ENCODE measurements around the gene LCMT2. TPM values are rescaled to one million over a fixed set of nuclear protein-coding genes. Genes with fewer than 3 reads are reported as not detected.

The LCMT2 gene
- polyA plus RNA-seq, 1 donor (not counting 4 experiments of a cell fraction or from before 2014, with no cell fraction given) = 14.0 TPM

DNA sequence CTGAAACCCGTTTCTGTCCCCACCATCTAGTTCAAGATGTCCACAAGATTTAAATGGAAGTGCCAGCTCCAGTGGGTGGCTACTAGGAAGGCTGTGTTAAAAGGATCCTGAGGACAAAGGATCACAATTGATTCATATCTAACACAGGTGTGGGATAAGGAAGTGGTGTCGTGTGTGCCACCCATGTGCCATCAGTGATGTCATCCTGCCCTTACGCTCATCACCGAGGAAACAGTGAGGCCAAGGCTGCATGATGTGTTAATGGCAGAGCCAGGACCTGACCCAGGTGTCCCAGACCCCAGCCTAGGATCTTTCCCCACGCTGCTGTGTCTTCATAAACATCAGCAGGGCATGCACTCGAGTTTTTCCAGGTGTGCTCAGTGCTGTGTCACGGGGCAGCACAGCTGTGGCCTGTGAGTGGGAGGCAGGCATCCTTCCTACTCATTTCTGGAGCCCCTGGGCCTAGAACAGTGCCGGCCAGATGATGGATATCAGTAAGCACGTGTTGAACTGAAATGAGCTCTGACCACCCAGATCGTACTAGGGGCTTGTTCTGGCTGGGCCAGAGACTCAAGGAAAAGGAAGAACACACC is 53.0 kb downstream of the LCMT2 start:
- FAIRE-seq = no peak
- Histone ChIP-seq H3K9me3 (ENCODE audit: control insufficient read depth, low read depth, low read length) (no peaks in the 10 kb centered on the region), H3K79me2 (ENCODE audit: control insufficient read depth, insufficient read depth, low read length) (no peaks in the 10 kb centered on the region), H3K9me1 (ENCODE audit: control insufficient read depth, extremely low read depth, insufficient read depth, low read length) (no peaks in the 10 kb centered on the region), H3K4me3 (ENCODE audit: control insufficient read depth in 2 of 3, extremely low read depth in 1 of 3, insufficient read depth in 2 of 3, low read depth in 1 of 3, low read length in 3 of 3) (no peak overlapping the region), H3K4me1 (ENCODE audit: control insufficient read depth, extremely low read depth, insufficient read depth, low read length) (no peaks in the 10 kb centered on the region), H2AFZ (ENCODE audit: control insufficient read depth, low read length) (no peak overlapping the region), H3K36me3 (ENCODE audit: control insufficient read depth in 2 of 2, extremely low read depth in 1 of 2, insufficient read depth in 2 of 2, low read length in 2 of 2) (no peaks in the 10 kb centered on the region), H3K9ac (ENCODE audit: control insufficient read depth, extremely low read depth, insufficient read depth, low read length) (no peak overlapping the region), H3K4me2 (ENCODE audit: control insufficient read depth, extremely low read depth, insufficient read depth, low read depth, low read length) (no peak overlapping the region), H3K27me3 (ENCODE audit: control insufficient read depth, extremely low read depth, insufficient read depth, low read length) (peaks cover 16% of the 10 kb centered on the region), H4K20me1 (ENCODE audit: control insufficient read depth, extremely low read depth, insufficient read depth, low read length) (no peaks in the 10 kb centered on the region), H3K27ac (ENCODE audit: control insufficient read depth, insufficient read depth, low read length) (no peak overlapping the region)
- no peak for DNase-seq (ENCODE audit: low read depth, low spot score)
- TF ChIP-seq, protein P1, sequence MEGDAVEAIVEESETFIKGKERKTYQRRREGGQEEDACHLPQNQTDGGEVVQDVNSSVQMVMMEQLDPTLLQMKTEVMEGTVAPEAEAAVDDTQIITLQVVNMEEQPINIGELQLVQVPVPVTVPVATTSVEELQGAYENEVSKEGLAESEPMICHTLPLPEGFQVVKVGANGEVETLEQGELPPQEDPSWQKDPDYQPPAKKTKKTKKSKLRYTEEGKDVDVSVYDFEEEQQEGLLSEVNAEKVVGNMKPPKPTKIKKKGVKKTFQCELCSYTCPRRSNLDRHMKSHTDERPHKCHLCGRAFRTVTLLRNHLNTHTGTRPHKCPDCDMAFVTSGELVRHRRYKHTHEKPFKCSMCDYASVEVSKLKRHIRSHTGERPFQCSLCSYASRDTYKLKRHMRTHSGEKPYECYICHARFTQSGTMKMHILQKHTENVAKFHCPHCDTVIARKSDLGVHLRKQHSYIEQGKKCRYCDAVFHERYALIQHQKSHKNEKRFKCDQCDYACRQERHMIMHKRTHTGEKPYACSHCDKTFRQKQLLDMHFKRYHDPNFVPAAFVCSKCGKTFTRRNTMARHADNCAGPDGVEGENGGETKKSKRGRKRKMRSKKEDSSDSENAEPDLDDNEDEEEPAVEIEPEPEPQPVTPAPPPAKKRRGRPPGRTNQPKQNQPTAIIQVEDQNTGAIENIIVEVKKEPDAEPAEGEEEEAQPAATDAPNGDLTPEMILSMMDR (optimal IDR thresholded peaks at IDR 0.05 in 1 of 3, IDR thresholded peaks at IDR 0.05 in 1 of 3, conservative IDR thresholded peaks at IDR 0.05 in 1 of 3; ENCODE audit: extremely low read depth in 1 of 3, insufficient read depth in 2 of 3, low read length in 3 of 3) = no peak
- no peak for TF ChIP-seq EZH2 (IDR thresholded peaks at IDR 0.05; ENCODE audit: low read length)
- dilution Hi-C loops (cut with MboI; ENCODE audit: extremely low pct_ligation_motif_present, low sequenced_read_pairs) = no loop called here

DNA sequence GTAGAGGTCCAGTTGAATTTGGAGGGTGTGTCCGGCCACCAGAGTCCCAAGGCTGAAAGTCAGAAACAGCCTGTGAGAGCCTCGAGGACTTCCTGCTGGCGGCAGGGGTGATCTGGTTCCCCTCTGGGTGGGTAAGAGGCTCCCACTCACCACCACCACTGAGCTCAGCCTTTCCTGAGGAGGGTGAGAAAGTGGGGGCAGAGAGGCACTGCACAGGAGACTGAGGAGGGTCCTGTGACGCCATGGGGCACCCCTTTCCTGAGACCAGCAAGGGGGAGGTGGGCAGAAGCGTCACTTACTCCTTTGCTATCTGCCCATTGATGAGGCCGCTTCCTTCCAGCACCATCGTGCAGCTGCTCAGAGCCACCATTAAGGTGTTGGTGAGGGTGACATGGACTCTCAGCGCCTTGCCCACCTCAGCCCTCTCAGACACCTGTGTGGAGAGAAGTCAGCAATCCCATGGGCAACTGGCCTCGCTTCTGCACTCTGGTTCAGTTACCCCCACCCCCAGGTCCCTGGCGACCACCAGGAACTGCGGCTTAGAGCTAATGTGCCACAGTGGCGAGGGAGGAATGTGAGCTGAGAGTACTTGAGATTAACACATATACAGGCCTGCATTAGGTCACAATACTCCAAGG is 53.7 kb downstream of the LCMT2 start:
- no peak overlapping the region for H3K9ac ChIP-seq (ENCODE audit: control insufficient read depth, extremely low read depth, insufficient read depth, low read length)
- FAIRE-seq (no peak), DNase-seq (ENCODE audit: low read depth, low spot score) (no peak)
- H4K20me1 ChIP-seq (ENCODE audit: control insufficient read depth, extremely low read depth, insufficient read depth, low read length) = no peaks in the 10 kb centered on the region
- no peak overlapping the region for H3K4me3 ChIP-seq (ENCODE audit: control insufficient read depth in 2 of 3, extremely low read depth in 1 of 3, insufficient read depth in 2 of 3, low read depth in 1 of 3, low read length in 3 of 3)
- no peak overlapping the region for H3K27ac ChIP-seq (ENCODE audit: control insufficient read depth, insufficient read depth, low read length)
- peaks cover 16% of the 10 kb centered on the region for H3K27me3 ChIP-seq (ENCODE audit: control insufficient read depth, extremely low read depth, insufficient read depth, low read length)
- no peak overlapping the region for H3K4me2 ChIP-seq (ENCODE audit: control insufficient read depth, extremely low read depth, insufficient read depth, low read depth, low read length)
- no peaks in the 10 kb centered on the region for H3K4me1 ChIP-seq (ENCODE audit: control insufficient read depth, extremely low read depth, insufficient read depth, low read length)
- no peak overlapping the region for H2AFZ ChIP-seq (ENCODE audit: control insufficient read depth, low read length)
- TF ChIP-seq EZH2 (IDR thresholded peaks at IDR 0.05; ENCODE audit: low read length) = no peak
- TF ChIP-seq, protein P1 (optimal IDR thresholded peaks at IDR 0.05 in 1 of 3, IDR thresholded peaks at IDR 0.05 in 1 of 3, conservative IDR thresholded peaks at IDR 0.05 in 1 of 3; ENCODE audit: extremely low read depth in 1 of 3, insufficient read depth in 2 of 3, low read length in 3 of 3) = no peak
- H3K9me3 ChIP-seq (ENCODE audit: control insufficient read depth, low read depth, low read length) = no peaks in the 10 kb centered on the region
- no peaks in the 10 kb centered on the region for H3K36me3 ChIP-seq (ENCODE audit: control insufficient read depth in 2 of 2, extremely low read depth in 1 of 2, insufficient read depth in 2 of 2, low read length in 2 of 2)
- dilution Hi-C loops (cut with MboI; ENCODE audit: extremely low pct_ligation_motif_present, low sequenced_read_pairs) = no loop called here
- H3K9me1 ChIP-seq (ENCODE audit: control insufficient read depth, extremely low read depth, insufficient read depth, low read length) = no peaks in the 10 kb centered on the region
- H3K79me2 ChIP-seq (ENCODE audit: control insufficient read depth, insufficient read depth, low read length) = no peaks in the 10 kb centered on the region

Measured in keratinocyte (primary cell).